Liver (tissue), 3 donors: ENCODE data around the gene HTD2.

Experiments
- CTCF ChIP-seq: fragments of 150-350 bp; IDR thresholded peaks from 2 replicates; pipeline ENCODE4 v1.5.1; 2017; ENCODE audit warnings: improper control_type of control experiment, low read depth, low read length; ENCODE audit not compliant: missing input control
- FOXA1 ChIP-seq: IDR thresholded peaks from 2 replicates; pipeline ENCODE4 v1.6.1; 2016; ENCODE audit warnings: antibody characterized with exemption
- GABPA ChIP-seq, 2 donors: IDR thresholded peaks in 1 of 2; conservative IDR thresholded peaks in 1 of 2; 2 replicates each; pipeline ENCODE4 v1.6.1; 2016; ENCODE audit warnings: antibody characterized with exemption in 2 of 2, mild to moderate bottlenecking in 1 of 2, moderate library complexity in 1 of 2
- HNF4A ChIP-seq, 2 donors: conservative IDR thresholded peaks; 2 replicates each; pipeline ENCODE4 v1.6.1; 2016; ENCODE audit warnings: antibody characterized with exemption in 2 of 2, mild to moderate bottlenecking in 2 of 2
- MAX ChIP-seq: IDR thresholded peaks from 2 replicates; pipeline ENCODE4 v1.6.1; 2016; ENCODE audit warnings: antibody characterized with exemption
- RAD21 ChIP-seq, 2 donors: IDR thresholded peaks; 2 replicates each; pipeline ENCODE4 v1.6.1; 2016; ENCODE audit warnings: antibody characterized with exemption in 2 of 2, mild to moderate bottlenecking in 2 of 2
- SP1 ChIP-seq: IDR thresholded peaks from 2 replicates; pipeline ENCODE4 v1.6.1; 2018; ENCODE audit warnings: antibody characterized with exemption, mild to moderate bottlenecking
- TAF1 ChIP-seq: conservative IDR thresholded peaks from 2 replicates; pipeline ENCODE4 v1.6.1; 2016; ENCODE audit warnings: antibody characterized with exemption, mild to moderate bottlenecking
- YY1 ChIP-seq: IDR thresholded peaks from 2 replicates; pipeline ENCODE4 v1.6.1; 2016; ENCODE audit warnings: antibody characterized with exemption, mild to moderate bottlenecking
- donor health status: healthy.
- donor health status: healthy.

- TF ChIP-seq CTCF: no peak
- TF ChIP-seq GABPA (IDR thresholded peaks at IDR 0.05 in 1 of 2, conservative IDR thresholded peaks at IDR 0.05 in 1 of 2): no peak
- TF ChIP-seq MAX: no peak
- TF ChIP-seq YY1: no peak
- no peak for TF ChIP-seq TAF1
- TF ChIP-seq SP1: no peak
- TF ChIP-seq HNF4A (conservative IDR thresholded peaks at IDR 0.05): no peak
- no peak for TF ChIP-seq RAD21 (IDR thresholded peaks at IDR 0.05)
- no peak for TF ChIP-seq FOXA1
Observed at GRCh38 chr3:58274027-58274614, 32.2 kb upstream of the HTD2 start.
